Prostate gland (tissue), 2 donors: ENCODE results near the gene PPP2R2D. TPM values are rescaled to one million over a fixed set of nuclear protein-coding genes. Genes with fewer than 3 reads are reported as not detected.

Experiments used
- DNase-seq: peaks from one replicate; pipeline ENCODE4 v3.0.0-alpha.2; 2019; ENCODE audit warnings: low spot score
- H3K27ac ChIP-seq, 2 donors: fragments of 200-600 bp; sonication (generic); 2 replicates each; pipeline ENCODE4 v1.5.1; 2017 to 2019
- H3K27me3 ChIP-seq: fragments of 200-600 bp; sonication (generic); replicated peaks from 2 replicates; pipeline ENCODE4 v1.5.1; 2019; ENCODE audit not compliant: insufficient read depth
- H3K36me3 ChIP-seq, 2 donors: fragments of 200-600 bp; sonication (generic); 1 replicate in 1 of 2; 2 replicates in 1 of 2; pipeline versions ENCODE4 v1.5.1 to v1.8.1; 2017 to 2019
- H3K4me1 ChIP-seq: fragments of 200-600 bp; sonication (generic); replicated peaks from 2 replicates; pipeline ENCODE4 v1.5.1; 2019
- H3K4me3 ChIP-seq, 2 donors: fragments of 200-600 bp; sonication (generic); 2 replicates each; pipeline ENCODE4 v1.5.1; 2017 to 2019
- H3K9me3 ChIP-seq: fragments of 200-600 bp; sonication (generic); 2 replicates; pipeline ENCODE4 v1.5.1; 2017
- POLR2A ChIP-seq: fragments of 450-650 bp; IDR thresholded peaks from one replicate; pipeline ENCODE4 v1.6.1; 2016; ENCODE audit warnings: antibody characterized with exemption, mild to moderate bottlenecking
- POLR2AphosphoS5 ChIP-seq: sonication (generic); formaldehyde crosslinking; IDR thresholded peaks from one replicate; pipeline ENCODE4 v1.6.1; 2017; ENCODE audit warnings: antibody characterized with exemption
- WGBS: methylation state at CpG from one replicate; pipeline ENCODE4 v1.1.5; 2018; 5-methylcytosine and 5-hydroxymethylcytosine counted together
- intact Hi-C: fragments of 100-400 bp; cut with DNase I; formaldehyde crosslinking; loops from one replicate; pipeline ENCODE4 v1.14.2; 2022
- total RNA-seq, 2 donors: library from RNA; depleted of rRNA; stranded (reverse); fragments of >200 nt; gene quantifications; one replicate each; pipeline ENCODE4 v1.1.0, GENCODE V29; 2016
- TF ChIP-seq, protein P1 (sequence below), 4 experiments: fragments of 200-600 bp in 2 of 4; fragments of 450-650 bp in 2 of 4; sonication (generic) in 2 of 4; IDR thresholded peaks; 1 replicate in 3 of 4; 2 replicates in 1 of 4; pipeline ENCODE4 v1.5.1; 2016 to 2019; ENCODE audit warnings: antibody characterized with exemption in 4 of 4, mild to moderate bottlenecking in 2 of 4, moderate library complexity in 2 of 4

PPP2R2D gene
- total RNA-seq, 2 donors from 2014 or later: 37.0 to 55.2 TPM

DNA sequence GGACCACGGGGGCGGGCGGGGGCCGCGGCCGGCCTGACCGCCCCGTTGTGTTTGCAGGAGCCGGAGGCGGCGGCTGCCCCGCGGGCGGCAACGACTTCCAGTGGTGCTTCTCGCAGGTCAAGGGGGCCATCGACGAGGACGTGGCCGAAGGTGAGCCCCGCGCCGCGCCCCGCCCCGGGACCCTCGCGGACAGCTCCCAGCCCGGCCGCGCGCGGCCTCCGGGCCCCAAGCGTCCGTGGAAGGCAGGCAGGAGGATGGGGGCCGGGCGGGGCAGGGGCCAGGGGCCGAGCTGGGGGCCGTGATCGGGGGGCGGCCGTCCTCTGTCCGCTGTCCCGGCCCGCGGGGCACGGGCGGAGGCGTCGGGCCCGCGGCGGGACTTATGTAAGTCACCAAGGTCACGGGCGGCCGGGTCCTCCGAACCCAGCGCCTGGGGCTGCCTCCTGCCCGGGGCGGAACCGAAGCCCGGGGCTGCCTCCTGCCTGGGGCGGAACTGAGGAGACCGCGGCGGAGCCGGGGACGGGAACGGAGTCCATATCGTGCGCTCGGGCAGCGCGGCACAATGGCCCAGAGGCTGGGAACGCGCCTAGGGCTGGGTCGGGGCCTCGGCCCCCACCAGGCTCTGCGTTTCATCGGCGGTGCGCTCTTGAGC is 497 bp downstream of the PPP2R2D start:
- peak; percentile 20 for DNase-seq
- TF ChIP-seq POLR2A: peak; percentile 26
- no peak for TF ChIP-seq POLR2AphosphoS5
- Histone ChIP-seq H3K9me3 (no peaks in the 10 kb centered on the region), H3K36me3 (no peaks in the 10 kb centered on the region), H3K27me3 (no peaks in the 10 kb centered on the region), H3K27ac (peak overlapping the region; percentile 89 to 95), H3K4me3 (peak overlapping the region; percentile 77 to 92), H3K4me1 (peaks cover 13% of the 10 kb centered on the region)
- WGBS: under 1% methylated on average over 51 of the region's 83 CpGs
- intact Hi-C loops: loop anchor here (5.0 kb wide), 1 partner anchor 81 kb away; the partner anchor contains the start of gene BNIP3

DNA sequence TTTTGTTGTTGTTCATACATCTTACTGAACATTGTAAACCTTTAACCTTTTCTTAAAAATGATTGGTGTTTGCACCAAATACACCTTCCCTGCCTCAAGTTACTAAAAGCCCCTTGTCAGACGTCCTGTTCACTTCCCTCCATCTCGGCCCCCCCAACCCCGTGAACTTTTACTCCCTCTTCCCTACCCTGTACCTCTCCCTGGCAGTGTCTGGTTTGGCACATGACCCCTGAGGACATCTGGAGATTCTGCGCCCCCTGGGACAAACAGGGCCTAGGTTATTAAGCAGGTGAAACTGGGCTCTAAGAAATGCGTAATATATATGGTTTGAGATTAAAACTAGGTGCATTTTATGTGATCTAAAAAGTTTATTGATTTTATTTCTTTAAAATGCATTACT is 1.4 kb downstream of the PPP2R2D start:
- no peak for TF ChIP-seq POLR2AphosphoS5
- TF ChIP-seq POLR2A: no peak
- TF ChIP-seq, protein P1, sequence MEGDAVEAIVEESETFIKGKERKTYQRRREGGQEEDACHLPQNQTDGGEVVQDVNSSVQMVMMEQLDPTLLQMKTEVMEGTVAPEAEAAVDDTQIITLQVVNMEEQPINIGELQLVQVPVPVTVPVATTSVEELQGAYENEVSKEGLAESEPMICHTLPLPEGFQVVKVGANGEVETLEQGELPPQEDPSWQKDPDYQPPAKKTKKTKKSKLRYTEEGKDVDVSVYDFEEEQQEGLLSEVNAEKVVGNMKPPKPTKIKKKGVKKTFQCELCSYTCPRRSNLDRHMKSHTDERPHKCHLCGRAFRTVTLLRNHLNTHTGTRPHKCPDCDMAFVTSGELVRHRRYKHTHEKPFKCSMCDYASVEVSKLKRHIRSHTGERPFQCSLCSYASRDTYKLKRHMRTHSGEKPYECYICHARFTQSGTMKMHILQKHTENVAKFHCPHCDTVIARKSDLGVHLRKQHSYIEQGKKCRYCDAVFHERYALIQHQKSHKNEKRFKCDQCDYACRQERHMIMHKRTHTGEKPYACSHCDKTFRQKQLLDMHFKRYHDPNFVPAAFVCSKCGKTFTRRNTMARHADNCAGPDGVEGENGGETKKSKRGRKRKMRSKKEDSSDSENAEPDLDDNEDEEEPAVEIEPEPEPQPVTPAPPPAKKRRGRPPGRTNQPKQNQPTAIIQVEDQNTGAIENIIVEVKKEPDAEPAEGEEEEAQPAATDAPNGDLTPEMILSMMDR (IDR thresholded peaks at IDR 0.05): no peak
- Histone ChIP-seq H3K27ac (peak overlapping the region in 1 of 2 donors; percentile 95), H3K9me3 (no peaks in the 10 kb centered on the region), H3K4me3 (peak overlapping the region; percentile 77 to 92), H3K4me1 (peaks cover 16% of the 10 kb centered on the region), H3K27me3 (no peaks in the 10 kb centered on the region), H3K36me3 (no peaks in the 10 kb centered on the region)
- 54% methylated on average over 5 of the region's 5 CpGs for WGBS
- intact Hi-C loops: loop anchor here (5.0 kb wide), 1 partner anchor 80 kb away; the partner anchor contains the start of gene BNIP3
- DNase-seq: no peak

DNA sequence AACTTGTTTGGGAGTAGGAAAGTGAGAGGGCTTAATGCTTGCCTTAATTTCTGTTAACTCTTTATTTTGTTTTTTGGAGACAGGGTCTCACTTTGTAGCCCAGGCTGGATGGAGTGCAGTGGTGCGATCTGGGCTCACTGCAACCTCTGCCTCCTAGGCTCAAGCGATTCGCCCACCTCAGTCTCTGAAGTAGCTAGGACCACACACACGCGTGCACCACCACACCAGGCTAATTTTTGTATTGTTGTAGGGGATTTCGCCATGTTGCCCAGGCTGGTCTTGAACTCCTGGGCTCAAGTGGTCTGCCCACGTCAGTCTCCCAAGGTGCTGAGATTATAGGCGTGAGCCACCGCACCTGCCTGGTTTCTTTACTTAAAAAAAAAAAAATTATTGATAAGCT is 1.9 kb downstream of the PPP2R2D start:
- no peaks in the 10 kb centered on the region for H3K27me3 ChIP-seq
- TF ChIP-seq POLR2A (no peak), POLR2AphosphoS5 (no peak)
- TF ChIP-seq, protein P1 (IDR thresholded peaks at IDR 0.05): no peak
- no peak for DNase-seq
- no peaks in the 10 kb centered on the region for H3K36me3 ChIP-seq
- no peak overlapping the region for H3K27ac ChIP-seq
- peak overlapping the region in 1 of 2 donors; percentile 92 for H3K4me3 ChIP-seq
- 95% methylated on average over 9 of the region's 9 CpGs for WGBS
- no peaks in the 10 kb centered on the region for H3K9me3 ChIP-seq
- peaks cover 16% of the 10 kb centered on the region for H3K4me1 ChIP-seq
- intact Hi-C loops: loop anchor here (5.0 kb wide), 1 partner anchor 80 kb away; the partner anchor contains the start of gene BNIP3

DNA sequence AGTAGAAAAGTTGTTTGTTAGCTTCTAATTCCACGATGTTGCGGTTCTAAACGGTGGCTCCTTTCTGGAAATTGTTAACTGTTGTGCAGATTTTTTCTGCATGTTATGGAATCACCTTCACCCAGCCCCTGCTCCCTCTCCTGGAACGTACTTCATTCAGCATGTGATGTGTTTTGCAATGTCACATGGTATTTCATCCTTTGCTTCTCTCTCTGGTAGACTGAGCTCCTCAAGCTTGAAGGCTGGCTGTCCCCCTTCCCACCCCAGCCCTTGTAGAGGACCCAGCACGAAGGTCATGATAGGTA is 4.4 kb downstream of the PPP2R2D start:
- Histone ChIP-seq H3K4me1 (peaks cover 16% of the 10 kb centered on the region), H3K4me3 (no peak overlapping the region), H3K27me3 (no peaks in the 10 kb centered on the region), H3K27ac (no peak overlapping the region), H3K9me3 (no peaks in the 10 kb centered on the region), H3K36me3 (no peaks in the 10 kb centered on the region)
- DNase-seq: no peak
- TF ChIP-seq POLR2AphosphoS5: no peak
- TF ChIP-seq, protein P1 (IDR thresholded peaks at IDR 0.05): no peak
- TF ChIP-seq POLR2A: no peak
- 76% methylated on average over 5 of the region's 5 CpGs for WGBS
- intact Hi-C loops: no loop called here

DNA sequence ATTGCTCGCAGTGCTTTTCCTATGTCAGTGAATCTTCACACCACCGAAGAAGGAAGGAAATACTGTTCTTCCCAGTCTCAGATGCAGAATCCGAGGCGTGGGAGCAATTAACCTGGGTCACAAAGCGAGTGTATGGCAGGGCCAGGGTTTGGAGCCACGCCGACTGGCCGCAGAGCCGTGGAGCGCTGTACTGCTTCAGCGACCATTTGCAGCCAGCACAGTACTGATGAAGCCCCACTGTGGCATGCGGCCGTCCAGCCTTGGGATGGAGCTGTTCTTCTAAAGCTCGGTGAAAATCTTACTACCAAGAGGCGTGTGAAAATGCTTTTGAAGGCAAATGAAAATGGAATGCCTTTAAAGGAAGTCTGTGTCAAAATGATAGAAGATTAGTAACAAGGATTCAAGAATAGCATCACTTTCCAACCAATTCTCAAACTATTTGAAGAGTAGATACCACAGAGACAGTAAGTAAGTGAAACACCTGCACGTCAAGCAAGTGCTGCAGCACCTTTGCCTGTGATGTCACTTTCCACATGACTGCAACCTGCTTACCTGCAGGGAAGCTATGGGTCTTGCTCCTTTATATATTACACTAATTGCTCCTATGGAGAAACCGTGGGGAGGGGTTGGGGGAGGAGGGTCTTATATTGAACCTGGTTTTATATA is 4.9 kb downstream of the PPP2R2D start:
- peaks cover 16% of the 10 kb centered on the region for H3K4me1 ChIP-seq
- WGBS: 77% methylated on average over 17 of the region's 17 CpGs

More for the DNA sequence above, 4.9 kb downstream of the PPP2R2D start:
- TF ChIP-seq POLR2A (no peak), POLR2AphosphoS5 (no peak)
- TF ChIP-seq, protein P1 (IDR thresholded peaks at IDR 0.05): no peak
- Histone ChIP-seq H3K27ac (peak overlapping the region in 1 of 2 donors; percentile 0), H3K27me3 (no peaks in the 10 kb centered on the region), H3K9me3 (no peaks in the 10 kb centered on the region), H3K36me3 (no peaks in the 10 kb centered on the region), H3K4me3 (no peak overlapping the region)
- DNase-seq: no peak
- intact Hi-C loops: no loop called here
